Measurements from ENCODE around the gene PTPRK. TPM values are rescaled to one million over a fixed set of nuclear protein-coding genes. Genes with fewer than 3 reads are reported as not detected.
"Not testable (repeated sequence)": the region's sequence is repeated elsewhere in the genome, so short reads cannot be mapped to it uniquely, and the experiment has no call there.

The PTPRK gene
- polyA plus RNA-seq, 1 donor from 2014 or later, result 10.2 TPM

GRCh38 chr6:128024046-128024445 is 496.4 kb downstream of the PTPRK start:
- Mint-ChIP-seq H3K36me3 (no peaks in the 10 kb centered on the region), H3K27ac (no peak overlapping the region), H3K4me3 (no peak overlapping the region), H3K9me3 (peaks cover 0 to 2% (median 0%) of the 10 kb centered on the region in 3 donors), H3K4me1 (no peaks in the 10 kb centered on the region), H3K27me3 (no peaks in the 10 kb centered on the region)

- no peak overlapping the region for H3K4me3 Mint-ChIP-seq
- no peaks in the 10 kb centered on the region for H3K27me3 Mint-ChIP-seq
- H3K27ac Mint-ChIP-seq, result no peak overlapping the region
- H3K4me1 Mint-ChIP-seq, result no peaks in the 10 kb centered on the region
- no peaks in the 10 kb centered on the region for H3K9me3 Mint-ChIP-seq
- H3K36me3 Mint-ChIP-seq, result no peaks in the 10 kb centered on the region
Measured at GRCh38 chr6:128018821-128019220, 501.6 kb downstream of the PTPRK start.

- H3K27ac Mint-ChIP-seq, result no peak overlapping the region
- no peaks in the 10 kb centered on the region for H3K9me3 Mint-ChIP-seq
- H3K27me3 Mint-ChIP-seq, result no peaks in the 10 kb centered on the region
- no peaks in the 10 kb centered on the region for H3K36me3 Mint-ChIP-seq
- no peaks in the 10 kb centered on the region for H3K4me1 Mint-ChIP-seq
- no peak overlapping the region for H3K4me3 Mint-ChIP-seq
Measured at GRCh38 chr6:128017288-128017687, 503.1 kb downstream of the PTPRK start.

- Mint-ChIP-seq H3K9me3 (no peaks in the 10 kb centered on the region), H3K27ac (no peak overlapping the region), H3K4me1 (no peaks in the 10 kb centered on the region)
Measured at GRCh38 chr6:128007658-128008057, 512.7 kb downstream of the PTPRK start.

GRCh38 chr6:128005009-128005408 is 515.4 kb downstream of the PTPRK start:
- Mint-ChIP-seq H3K9me3 (no peaks in the 10 kb centered on the region), H3K4me1 (no peaks in the 10 kb centered on the region), H3K4me3 (no peak overlapping the region), H3K27me3 (no peaks in the 10 kb centered on the region), H3K27ac (no peak overlapping the region), H3K36me3 (peaks cover 2% of the 10 kb centered on the region)

More at GRCh38 chr6:128007658-128008057, 512.7 kb downstream of the PTPRK start:
- Mint-ChIP-seq H3K27me3 (no peaks in the 10 kb centered on the region), H3K4me3 (no peak overlapping the region), H3K36me3 (peaks cover 2% of the 10 kb centered on the region)

GRCh38 chr6:128000363-128000762 is 520.0 kb downstream of the PTPRK start:
- H3K4me1 Mint-ChIP-seq, result no peaks in the 10 kb centered on the region
- H3K4me3 Mint-ChIP-seq, result no peak overlapping the region
- no peaks in the 10 kb centered on the region for H3K9me3 Mint-ChIP-seq
- H3K27ac Mint-ChIP-seq, result no peak overlapping the region
- H3K27me3 Mint-ChIP-seq, result no peaks in the 10 kb centered on the region
- peaks cover 4% of the 10 kb centered on the region for H3K36me3 Mint-ChIP-seq

- H3K27ac Mint-ChIP-seq, result no peak overlapping the region
- H3K4me1 Mint-ChIP-seq, result no peaks in the 10 kb centered on the region
- peaks cover 4% of the 10 kb centered on the region for H3K36me3 Mint-ChIP-seq
- no peaks in the 10 kb centered on the region for H3K27me3 Mint-ChIP-seq
- H3K9me3 Mint-ChIP-seq, result no peaks in the 10 kb centered on the region
- no peak overlapping the region for H3K4me3 Mint-ChIP-seq
Measured at GRCh38 chr6:127998985-127999384, 521.4 kb downstream of the PTPRK start.

GRCh38 chr6:127997496-127998164 is 522.8 kb downstream of the PTPRK start:
- H3K27me3 Mint-ChIP-seq, result no peaks in the 10 kb centered on the region
- H3K9me3 Mint-ChIP-seq, result no peaks in the 10 kb centered on the region
- H3K36me3 Mint-ChIP-seq, result peaks cover 2% of the 10 kb centered on the region
- no peaks in the 10 kb centered on the region for H3K4me1 Mint-ChIP-seq
- no peak overlapping the region for H3K27ac Mint-ChIP-seq
- no peak overlapping the region for H3K4me3 Mint-ChIP-seq

GRCh38 chr6:127996925-127997324 is 523.5 kb downstream of the PTPRK start:
- no peaks in the 10 kb centered on the region for H3K9me3 Mint-ChIP-seq
- no peak overlapping the region for H3K27ac Mint-ChIP-seq
- H3K36me3 Mint-ChIP-seq, result peaks cover 2% of the 10 kb centered on the region
- H3K27me3 Mint-ChIP-seq, result no peaks in the 10 kb centered on the region
- no peak overlapping the region for H3K4me3 Mint-ChIP-seq
- no peaks in the 10 kb centered on the region for H3K4me1 Mint-ChIP-seq

GRCh38 chr6:127992144-127992543 is 528.3 kb downstream of the PTPRK start:
- H3K4me1 Mint-ChIP-seq, result no peaks in the 10 kb centered on the region
- H3K4me3 Mint-ChIP-seq, result no peak overlapping the region
- H3K27me3 Mint-ChIP-seq, result no peaks in the 10 kb centered on the region

GRCh38 chr6:127990074-127990473 is 530.3 kb downstream of the PTPRK start:
- Mint-ChIP-seq H3K4me3 (no peak overlapping the region), H3K27ac (no peak overlapping the region), H3K4me1 (no peaks in the 10 kb centered on the region), H3K36me3 (peaks cover 1% of the 10 kb centered on the region), H3K9me3 (no peaks in the 10 kb centered on the region), H3K27me3 (no peaks in the 10 kb centered on the region)

More at GRCh38 chr6:127992144-127992543, 528.3 kb downstream of the PTPRK start:
- H3K36me3 Mint-ChIP-seq, result peaks cover 1% of the 10 kb centered on the region
- H3K9me3 Mint-ChIP-seq, result no peaks in the 10 kb centered on the region
- no peak overlapping the region for H3K27ac Mint-ChIP-seq

- H3K27ac Mint-ChIP-seq, result peak overlapping the region in 1 of 3 donors; percentile 1
- H3K4me3 Mint-ChIP-seq, result no peak overlapping the region
- peaks cover 0 to 3% (median 3%) of the 10 kb centered on the region in 3 donors for H3K4me1 Mint-ChIP-seq
- H3K9me3 Mint-ChIP-seq, result peaks cover 0 to 1% (median 0%) of the 10 kb centered on the region in 3 donors
- no peaks in the 10 kb centered on the region for H3K27me3 Mint-ChIP-seq
- no peaks in the 10 kb centered on the region for H3K36me3 Mint-ChIP-seq
Measured at GRCh38 chr6:127980996-127981395, 539.4 kb downstream of the PTPRK start.

GRCh38 chr6:127978185-127978584 is 542.2 kb downstream of the PTPRK start:
- H3K4me1 Mint-ChIP-seq, H3K9me3 Mint-ChIP-seq, H3K27me3 Mint-ChIP-seq, H3K4me3 Mint-ChIP-seq, H3K27ac Mint-ChIP-seq, H3K36me3 Mint-ChIP-seq: not testable (repeated sequence)

- peaks cover 0 to 1% (median 0%) of the 10 kb centered on the region in 3 donors for H3K9me3 Mint-ChIP-seq
- no peak overlapping the region for H3K27ac Mint-ChIP-seq
- no peak overlapping the region for H3K4me3 Mint-ChIP-seq
- peaks cover 0 to 3% (median 3%) of the 10 kb centered on the region in 3 donors for H3K4me1 Mint-ChIP-seq
- H3K36me3 Mint-ChIP-seq, result peaks cover 1% of the 10 kb centered on the region
- no peaks in the 10 kb centered on the region for H3K27me3 Mint-ChIP-seq
Measured at GRCh38 chr6:127976796-127977195, 543.6 kb downstream of the PTPRK start.

- H3K4me3 Mint-ChIP-seq, result no peak overlapping the region
- H3K36me3 Mint-ChIP-seq, result peaks cover 1% of the 10 kb centered on the region
- H3K9me3 Mint-ChIP-seq, result peaks cover 0 to 1% (median 0%) of the 10 kb centered on the region in 3 donors
- H3K27ac Mint-ChIP-seq, result no peak overlapping the region
- no peaks in the 10 kb centered on the region for H3K27me3 Mint-ChIP-seq
- H3K4me1 Mint-ChIP-seq, result peaks cover 0 to 3% (median 3%) of the 10 kb centered on the region in 3 donors
Measured at GRCh38 chr6:127976111-127976510, 544.3 kb downstream of the PTPRK start.

GRCh38 chr6:127972815-127973214 is 547.6 kb downstream of the PTPRK start:
- no peaks in the 10 kb centered on the region for H3K9me3 Mint-ChIP-seq
- no peaks in the 10 kb centered on the region for H3K27me3 Mint-ChIP-seq
- H3K4me1 Mint-ChIP-seq, result peaks cover 0 to under 1% (median 0%) of the 10 kb centered on the region in 3 donors
- no peak overlapping the region for H3K27ac Mint-ChIP-seq
- H3K4me3 Mint-ChIP-seq, result no peak overlapping the region
- H3K36me3 Mint-ChIP-seq, result peaks cover 1% of the 10 kb centered on the region
